ENCODE measurements around the gene ZNF197.

GRCh38 chr3:44596621-44597020 lies 28.2 kb upstream of the ZNF197 start:
- TF ChIP-seq EZH2phosphoT487 (IDR thresholded peaks at IDR 0.05; ENCODE audit: unreplicated experiment) (no peak), REST (IDR thresholded peaks at IDR 0.05; ENCODE audit: unreplicated experiment) (no peak), POLR2AphosphoS5 (IDR thresholded peaks at IDR 0.05; ENCODE audit: low read depth) (no peak), CREB1 (CRISPR knock-in tag; IDR thresholded peaks at IDR 0.05; ENCODE audit: low read depth) (no peak), EZH2 (IDR thresholded peaks at IDR 0.05; ENCODE audit: low read depth, unreplicated experiment) (no peak), STAT1 (IDR thresholded peaks at IDR 0.05; ENCODE audit: unreplicated experiment) (no peak), ZNF114 (CRISPR knock-in tag; IDR thresholded peaks at IDR 0.05) (no peak), NANOG (IDR thresholded peaks at IDR 0.05; ENCODE audit: borderline replicate concordance) (no peak)
- TF ChIP-seq, protein P1, sequence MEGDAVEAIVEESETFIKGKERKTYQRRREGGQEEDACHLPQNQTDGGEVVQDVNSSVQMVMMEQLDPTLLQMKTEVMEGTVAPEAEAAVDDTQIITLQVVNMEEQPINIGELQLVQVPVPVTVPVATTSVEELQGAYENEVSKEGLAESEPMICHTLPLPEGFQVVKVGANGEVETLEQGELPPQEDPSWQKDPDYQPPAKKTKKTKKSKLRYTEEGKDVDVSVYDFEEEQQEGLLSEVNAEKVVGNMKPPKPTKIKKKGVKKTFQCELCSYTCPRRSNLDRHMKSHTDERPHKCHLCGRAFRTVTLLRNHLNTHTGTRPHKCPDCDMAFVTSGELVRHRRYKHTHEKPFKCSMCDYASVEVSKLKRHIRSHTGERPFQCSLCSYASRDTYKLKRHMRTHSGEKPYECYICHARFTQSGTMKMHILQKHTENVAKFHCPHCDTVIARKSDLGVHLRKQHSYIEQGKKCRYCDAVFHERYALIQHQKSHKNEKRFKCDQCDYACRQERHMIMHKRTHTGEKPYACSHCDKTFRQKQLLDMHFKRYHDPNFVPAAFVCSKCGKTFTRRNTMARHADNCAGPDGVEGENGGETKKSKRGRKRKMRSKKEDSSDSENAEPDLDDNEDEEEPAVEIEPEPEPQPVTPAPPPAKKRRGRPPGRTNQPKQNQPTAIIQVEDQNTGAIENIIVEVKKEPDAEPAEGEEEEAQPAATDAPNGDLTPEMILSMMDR (conservative IDR thresholded peaks at IDR 0.05; ENCODE audit: low read depth in 2 of 2): no peak
- TF ChIP-seq, protein P2, sequence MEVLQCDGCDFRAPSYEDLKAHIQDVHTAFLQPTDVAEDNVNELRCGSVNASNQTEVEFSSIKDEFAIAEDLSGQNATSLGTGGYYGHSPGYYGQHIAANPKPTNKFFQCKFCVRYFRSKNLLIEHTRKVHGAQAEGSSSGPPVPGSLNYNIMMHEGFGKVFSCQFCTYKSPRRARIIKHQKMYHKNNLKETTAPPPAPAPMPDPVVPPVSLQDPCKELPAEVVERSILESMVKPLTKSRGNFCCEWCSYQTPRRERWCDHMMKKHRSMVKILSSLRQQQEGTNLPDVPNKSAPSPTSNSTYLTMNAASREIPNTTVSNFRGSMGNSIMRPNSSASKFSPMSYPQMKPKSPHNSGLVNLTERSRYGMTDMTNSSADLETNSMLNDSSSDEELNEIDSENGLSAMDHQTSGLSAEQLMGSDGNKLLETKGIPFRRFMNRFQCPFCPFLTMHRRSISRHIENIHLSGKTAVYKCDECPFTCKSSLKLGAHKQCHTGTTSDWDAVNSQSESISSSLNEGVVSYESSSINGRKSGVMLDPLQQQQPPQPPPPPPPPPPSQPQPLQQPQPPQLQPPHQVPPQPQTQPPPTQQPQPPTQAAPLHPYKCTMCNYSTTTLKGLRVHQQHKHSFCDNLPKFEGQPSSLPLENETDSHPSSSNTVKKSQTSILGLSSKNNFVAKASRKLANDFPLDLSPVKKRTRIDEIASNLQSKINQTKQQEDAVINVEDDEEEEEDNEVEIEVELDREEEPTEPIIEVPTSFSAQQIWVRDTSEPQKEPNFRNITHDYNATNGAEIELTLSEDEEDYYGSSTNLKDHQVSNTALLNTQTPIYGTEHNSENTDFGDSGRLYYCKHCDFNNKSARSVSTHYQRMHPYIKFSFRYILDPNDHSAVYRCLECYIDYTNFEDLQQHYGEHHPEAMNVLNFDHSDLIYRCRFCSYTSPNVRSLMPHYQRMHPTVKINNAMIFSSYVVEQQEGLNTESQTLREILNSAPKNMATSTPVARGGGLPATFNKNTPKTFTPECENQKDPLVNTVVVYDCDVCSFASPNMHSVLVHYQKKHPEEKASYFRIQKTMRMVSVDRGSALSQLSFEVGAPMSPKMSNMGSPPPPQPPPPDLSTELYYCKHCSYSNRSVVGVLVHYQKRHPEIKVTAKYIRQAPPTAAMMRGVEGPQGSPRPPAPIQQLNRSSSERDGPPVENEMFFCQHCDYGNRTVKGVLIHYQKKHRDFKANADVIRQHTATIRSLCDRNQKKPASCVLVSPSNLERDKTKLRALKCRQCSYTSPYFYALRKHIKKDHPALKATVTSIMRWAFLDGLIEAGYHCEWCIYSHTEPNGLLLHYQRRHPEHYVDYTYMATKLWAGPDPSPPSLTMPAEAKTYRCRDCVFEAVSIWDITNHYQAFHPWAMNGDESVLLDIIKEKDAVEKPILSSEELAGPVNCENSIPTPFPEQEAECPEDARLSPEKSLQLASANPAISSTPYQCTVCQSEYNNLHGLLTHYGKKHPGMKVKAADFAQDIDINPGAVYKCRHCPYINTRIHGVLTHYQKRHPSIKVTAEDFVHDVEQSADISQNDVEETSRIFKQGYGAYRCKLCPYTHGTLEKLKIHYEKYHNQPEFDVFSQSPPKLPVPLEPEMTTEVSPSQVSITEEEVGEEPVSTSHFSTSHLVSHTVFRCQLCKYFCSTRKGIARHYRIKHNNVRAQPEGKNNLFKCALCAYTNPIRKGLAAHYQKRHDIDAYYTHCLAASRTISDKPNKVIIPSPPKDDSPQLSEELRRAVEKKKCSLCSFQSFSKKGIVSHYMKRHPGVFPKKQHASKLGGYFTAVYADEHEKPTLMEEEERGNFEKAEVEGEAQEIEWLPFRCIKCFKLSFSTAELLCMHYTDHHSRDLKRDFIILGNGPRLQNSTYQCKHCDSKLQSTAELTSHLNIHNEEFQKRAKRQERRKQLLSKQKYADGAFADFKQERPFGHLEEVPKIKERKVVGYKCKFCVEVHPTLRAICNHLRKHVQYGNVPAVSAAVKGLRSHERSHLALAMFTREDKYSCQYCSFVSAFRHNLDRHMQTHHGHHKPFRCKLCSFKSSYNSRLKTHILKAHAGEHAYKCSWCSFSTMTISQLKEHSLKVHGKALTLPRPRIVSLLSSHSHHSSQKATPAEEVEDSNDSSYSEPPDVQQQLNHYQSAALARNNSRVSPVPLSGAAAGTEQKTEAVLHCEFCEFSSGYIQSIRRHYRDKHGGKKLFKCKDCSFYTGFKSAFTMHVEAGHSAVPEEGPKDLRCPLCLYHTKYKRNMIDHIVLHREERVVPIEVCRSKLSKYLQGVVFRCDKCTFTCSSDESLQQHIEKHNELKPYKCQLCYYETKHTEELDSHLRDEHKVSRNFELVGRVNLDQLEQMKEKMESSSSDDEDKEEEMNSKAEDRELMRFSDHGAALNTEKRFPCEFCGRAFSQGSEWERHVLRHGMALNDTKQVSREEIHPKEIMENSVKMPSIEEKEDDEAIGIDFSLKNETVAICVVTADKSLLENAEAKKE (CRISPR knock-in tag; IDR thresholded peaks at IDR 0.05): no peak

Data from GM23338 (cell line).